Adrenal gland (tissue), 12 donors: ENCODE measurements around the gene OR14J1. TPM values are rescaled to one million over a fixed set of nuclear protein-coding genes. Genes with fewer than 3 reads are reported as not detected.
"Not testable (repeated sequence)": the region's sequence is repeated elsewhere in the genome, so short reads cannot be mapped to it uniquely, and the experiment has no call there.

ENCODE experiments used
- DNase-seq, 7 donors: peaks; one replicate each; pipeline ENCODE4 v3.0.0-alpha.2; 2019 to 2020
- H3K27ac ChIP-seq, 5 donors: fragments of 200-600 bp; sonication (generic) in 4 of 5; 1 replicate in 3 of 5; 2 replicates in 2 of 5; pipeline versions ENCODE4 v1.5.1 to v1.8.0; 2016 to 2020; ENCODE audit warnings: mild to moderate bottlenecking in 1 of 5
- H3K27me3 ChIP-seq: fragments of 200-600 bp; 2 replicates; pipeline ENCODE4 v1.8.0; 2021
- H3K36me3 ChIP-seq, 2 donors: fragments of 200-600 bp; replicated peaks in 1 of 2; 1 replicate in 1 of 2; 2 replicates in 1 of 2; pipeline versions ENCODE4 v1.5.1 to v1.8.0; 2018 to 2022
- H3K4me1 ChIP-seq, 2 donors: fragments of 200-600 bp; replicated peaks in 1 of 2; 1 replicate in 1 of 2; 2 replicates in 1 of 2; pipeline versions ENCODE4 v1.5.1 to v1.8.0; 2018 to 2021
- H3K4me3 ChIP-seq, 4 donors: fragments of 200-600 bp; sonication (generic) in 3 of 4; one replicate each; pipeline ENCODE4 v1.5.1; 2016 to 2018
- H3K9me3 ChIP-seq, 3 donors: fragments of 200-600 bp; sonication (generic) in 1 of 3; replicated peaks in 1 of 3; 1 replicate in 2 of 3; 2 replicates in 1 of 3; pipeline versions ENCODE4 v1.5.1 to v1.8.0; 2016 to 2021
- POLR2A ChIP-seq, 2 donors: fragments of 450-650 bp; IDR thresholded peaks; one replicate each; pipeline ENCODE4 v1.6.1; 2017; ENCODE audit warnings: antibody characterized with exemption in 2 of 2, mild to moderate bottlenecking in 2 of 2, moderate library complexity in 1 of 2
- WGBS, 4 donors: extraction: QIAGEN DNeasy Blood & Tissue Kit in 2 of 4; methylation state at CpG; one replicate each; pipeline versions ENCODE4 v1.1.5 to v1.1.7; 2013 to 2017; 5-methylcytosine and 5-hydroxymethylcytosine counted together
- intact Hi-C, 2 donors: fragments of 100-400 bp; cut with DNase I; formaldehyde crosslinking; loops; one replicate each; pipeline versions ENCODE4 v1.14.1 to v1.15.0; 2022 to 2023
- polyA plus RNA-seq, 3 donors: library from polyadenylated mRNA; stranded (reverse); fragments of 200-250 nt in 2 of 3; fragments of 350-450 nt in 1 of 3; fragmentation: Illumina TruSeq in 1 of 3; extraction: RNeasy Lipid Tissue Mini Kit (QIAGEN cat#74804) in 1 of 3; gene quantifications; one replicate each; pipeline ENCODE4 v1.2.3, GENCODE V29; 2013 to 2014
- total RNA-seq, 9 donors: library from RNA; depleted of rRNA in 4 of 9; stranded (reverse); fragments of >200 nt in 4 of 9; fragments of 120-200 nt in 1 of 9; fragmentation: NEBNext Ultra II Directional in 1 of 9; extraction: Animal tissue kit (Norgen Biotek cat#: 25700) in 1 of 9; gene quantifications; one replicate each; pipeline versions ENCODE4 v1.1.0 to v1.2.4, GENCODE V29; 2013 to 2023
- TF ChIP-seq, protein P1 (sequence below), 6 experiments: fragments of 450-650 bp in 4 of 6; fragments of 200-600 bp in 2 of 6; sonication (generic) in 1 of 6; IDR thresholded peaks; 1 replicate in 5 of 6; 2 replicates in 1 of 6; pipeline versions ENCODE4 v1.5.1 to v1.8.0; 2016 to 2021; ENCODE audit warnings: antibody characterized with exemption in 6 of 6, mild to moderate bottlenecking in 2 of 6, moderate library complexity in 1 of 6
- donor health status: healthy with polysubstance abuse.
- donor health status: Bipolar disorder and iron deficiency.
- donor health status: DM: yes; HTN: yes; CAD: no.
- donor health status: DM: no; HTN: no; CAD: no.
- donor health status: DM: no; HTN: no; CAD: no.
- donor health status: DM: yes; HTN: yes; CAD: no.

Gene OR14J1
- total and polyA plus RNA-seq, 12 donors, result not detected

DNA sequence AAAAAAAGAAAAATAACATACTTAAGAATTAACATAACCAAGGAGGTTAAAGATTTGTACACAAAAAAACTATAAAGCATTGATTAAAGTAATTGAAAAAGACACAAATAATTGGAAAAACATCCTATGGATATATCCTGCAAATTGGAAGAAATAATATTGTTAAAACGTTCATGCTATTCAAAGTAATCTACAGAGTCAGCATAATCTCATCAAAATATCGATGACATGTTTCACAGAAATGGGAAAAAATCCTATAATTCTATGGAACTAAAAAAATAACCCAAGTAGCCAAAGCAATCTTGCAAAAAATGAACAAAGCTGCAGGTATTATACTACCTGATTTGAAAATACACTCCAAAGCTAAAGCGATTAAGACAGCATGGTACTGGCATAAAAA is 43.9 kb downstream of the OR14J1 start:
- no peaks in the 10 kb centered on the region for H3K9me3 ChIP-seq
- H3K36me3 ChIP-seq, result no peaks in the 10 kb centered on the region
- WGBS, 4 donors, result 66 to 77% (median 68%) methylated on average over 3 of the region's 3 CpGs
- intact Hi-C loops, result no loop called here
- TF ChIP-seq, protein P1, sequence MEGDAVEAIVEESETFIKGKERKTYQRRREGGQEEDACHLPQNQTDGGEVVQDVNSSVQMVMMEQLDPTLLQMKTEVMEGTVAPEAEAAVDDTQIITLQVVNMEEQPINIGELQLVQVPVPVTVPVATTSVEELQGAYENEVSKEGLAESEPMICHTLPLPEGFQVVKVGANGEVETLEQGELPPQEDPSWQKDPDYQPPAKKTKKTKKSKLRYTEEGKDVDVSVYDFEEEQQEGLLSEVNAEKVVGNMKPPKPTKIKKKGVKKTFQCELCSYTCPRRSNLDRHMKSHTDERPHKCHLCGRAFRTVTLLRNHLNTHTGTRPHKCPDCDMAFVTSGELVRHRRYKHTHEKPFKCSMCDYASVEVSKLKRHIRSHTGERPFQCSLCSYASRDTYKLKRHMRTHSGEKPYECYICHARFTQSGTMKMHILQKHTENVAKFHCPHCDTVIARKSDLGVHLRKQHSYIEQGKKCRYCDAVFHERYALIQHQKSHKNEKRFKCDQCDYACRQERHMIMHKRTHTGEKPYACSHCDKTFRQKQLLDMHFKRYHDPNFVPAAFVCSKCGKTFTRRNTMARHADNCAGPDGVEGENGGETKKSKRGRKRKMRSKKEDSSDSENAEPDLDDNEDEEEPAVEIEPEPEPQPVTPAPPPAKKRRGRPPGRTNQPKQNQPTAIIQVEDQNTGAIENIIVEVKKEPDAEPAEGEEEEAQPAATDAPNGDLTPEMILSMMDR (IDR thresholded peaks at IDR 0.05), result no peak
- no peak for TF ChIP-seq POLR2A (IDR thresholded peaks at IDR 0.05)
- H3K4me3 ChIP-seq, result no peak overlapping the region
- no peaks in the 10 kb centered on the region for H3K27me3 ChIP-seq
- DNase-seq, result no peak
- H3K27ac ChIP-seq, result no peak overlapping the region
- no peaks in the 10 kb centered on the region for H3K4me1 ChIP-seq

DNA sequence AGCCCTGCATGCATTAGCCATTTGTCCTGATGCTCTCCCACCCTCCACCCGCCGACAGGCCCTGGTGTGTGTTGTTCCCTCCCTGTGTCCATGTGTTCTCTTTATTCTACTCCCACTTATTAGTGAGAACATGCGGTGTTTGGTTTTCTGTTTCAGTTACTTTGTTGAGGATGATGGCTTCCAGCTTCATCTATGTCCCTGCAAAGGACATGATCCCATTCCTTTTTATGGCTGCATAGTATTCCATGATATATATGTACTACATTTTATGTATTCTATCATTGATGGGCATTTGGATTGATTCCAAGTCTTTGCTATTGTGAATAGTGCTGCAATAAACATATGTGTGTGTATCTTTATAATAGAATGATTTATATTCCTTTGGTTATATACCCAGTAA is 47.8 kb downstream of the OR14J1 start:
- intact Hi-C loops, DNase-seq, H3K27me3 ChIP-seq, H3K36me3 ChIP-seq, H3K4me1 ChIP-seq, H3K4me3 ChIP-seq, H3K27ac ChIP-seq, H3K9me3 ChIP-seq: not testable (repeated sequence)
- WGBS, 4 donors, result 83 to 98% (median 88%) methylated on average over 3 of the region's 3 CpGs

DNA sequence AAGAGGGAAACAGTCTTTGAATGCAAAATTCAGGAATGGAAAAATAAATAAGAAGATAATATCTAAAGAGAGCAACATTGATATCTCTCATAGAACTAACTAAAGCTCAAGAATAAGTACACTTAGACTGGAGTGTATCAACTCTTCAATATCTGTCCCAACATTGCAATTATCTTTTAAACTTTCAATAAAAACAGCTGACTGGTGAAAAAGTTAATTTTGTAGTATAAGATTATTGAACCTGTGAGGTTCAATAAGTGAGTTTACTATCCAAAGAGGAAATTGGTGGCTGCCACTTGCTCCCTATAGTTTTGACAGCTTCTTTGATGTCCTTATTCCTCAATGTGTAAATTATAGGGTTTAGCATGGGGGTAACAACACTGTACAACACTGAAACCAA is 53.5 kb downstream of the OR14J1 start:
- Histone ChIP-seq H3K36me3 (no peaks in the 10 kb centered on the region), H3K27me3 (no peaks in the 10 kb centered on the region), H3K4me3 (no peak overlapping the region), H3K27ac (no peak overlapping the region), H3K4me1 (no peaks in the 10 kb centered on the region), H3K9me3 (no peaks in the 10 kb centered on the region)
- no peak for DNase-seq
- TF ChIP-seq, protein P1 (IDR thresholded peaks at IDR 0.05), result no peak
- no peak for TF ChIP-seq POLR2A (IDR thresholded peaks at IDR 0.05)
- intact Hi-C loops, result no loop called here

DNA sequence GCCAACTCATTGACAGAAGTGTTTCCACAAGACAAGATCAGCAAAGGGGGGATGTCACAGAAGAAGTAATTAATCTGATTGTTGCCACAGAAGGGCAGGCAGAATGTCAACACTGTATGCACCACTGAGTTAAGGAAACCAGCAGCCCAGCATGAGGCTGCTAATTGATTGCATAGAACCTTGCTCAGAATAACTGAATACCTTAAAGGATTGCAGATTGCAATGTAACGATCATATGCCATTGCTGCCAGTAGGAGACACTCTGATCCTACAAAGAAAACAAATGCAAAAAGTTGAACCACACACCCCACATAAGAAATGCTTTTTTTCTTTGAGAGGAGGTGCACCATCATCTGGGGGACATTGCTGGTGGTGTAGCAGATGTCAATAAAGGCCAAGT is 54.1 kb downstream of the OR14J1 start:
- no peak for DNase-seq
- Histone ChIP-seq H3K4me3 (no peak overlapping the region), H3K27me3 (no peaks in the 10 kb centered on the region), H3K9me3 (no peaks in the 10 kb centered on the region), H3K27ac (no peak overlapping the region), H3K4me1 (no peaks in the 10 kb centered on the region), H3K36me3 (no peaks in the 10 kb centered on the region)
- TF ChIP-seq, protein P1 (IDR thresholded peaks at IDR 0.05), result no peak
- TF ChIP-seq POLR2A (IDR thresholded peaks at IDR 0.05), result no peak
- intact Hi-C loops, result no loop called here
- WGBS, 4 donors, result 33 to 64% (median 46%) methylated on average over 1 of the region's 1 CpG

Other genes with a start within 250 kb of the OR14J1 start
- gene OR2B3, start 214.4 kb upstream of the OR14J1 start, total RNA-seq, result not detected
- gene OR2B3, start 214.4 kb upstream of the OR14J1 start, polyA plus RNA-seq, result not detected
- gene OR2J1, start 202.2 kb upstream of the OR14J1 start, total RNA-seq, result not detected
- gene OR2J1, start 202.2 kb upstream of the OR14J1 start, polyA plus RNA-seq, result not detected
- gene OR2J3, start 193.6 kb upstream of the OR14J1 start, total RNA-seq, result not detected
- gene OR2J3, start 193.6 kb upstream of the OR14J1 start, polyA plus RNA-seq, result not detected
- gene OR2J2, start 130.8 kb upstream of the OR14J1 start, total RNA-seq, result not detected
- gene OR2J2, start 130.8 kb upstream of the OR14J1 start, polyA plus RNA-seq, result not detected
- not detected for gene OR5V1, start 67.2 kb downstream of the OR14J1 start, total RNA-seq
- not detected for gene OR5V1, start 67.2 kb downstream of the OR14J1 start, polyA plus RNA-seq
- gene OR12D3, start 73.6 kb downstream of the OR14J1 start, total RNA-seq, result not detected
- gene OR12D3, start 73.6 kb downstream of the OR14J1 start, polyA plus RNA-seq, result not detected
- gene OR12D2, start 93.9 kb downstream of the OR14J1 start, total RNA-seq, result not detected
- gene OR12D2, start 93.9 kb downstream of the OR14J1 start, polyA plus RNA-seq, result not detected
- gene OR12D1, start 113.2 kb downstream of the OR14J1 start, total RNA-seq, result not detected
- gene OR12D1, start 113.2 kb downstream of the OR14J1 start, polyA plus RNA-seq, result not detected
- not detected for gene OR10C1, start 137.6 kb downstream of the OR14J1 start, total RNA-seq
- not detected for gene OR10C1, start 137.6 kb downstream of the OR14J1 start, polyA plus RNA-seq
- gene OR11A1, start 155.4 kb downstream of the OR14J1 start, total RNA-seq, result not detected
- gene OR11A1, start 155.4 kb downstream of the OR14J1 start, polyA plus RNA-seq, result not detected
- not detected for gene OR2H1, start 155.5 kb downstream of the OR14J1 start, total RNA-seq
- not detected for gene OR2H1, start 155.5 kb downstream of the OR14J1 start, polyA plus RNA-seq
- gene MAS1L, start 186.3 kb downstream of the OR14J1 start, total RNA-seq, result not detected
- not detected for gene MAS1L, start 186.3 kb downstream of the OR14J1 start, polyA plus RNA-seq